Heart right ventricle (tissue), 16 donors: ENCODE results near the gene POPDC2. TPM values are rescaled to one million over a fixed set of nuclear protein-coding genes. Genes with fewer than 3 reads are reported as not detected.
"Not testable (repeated sequence)": the region's sequence is repeated elsewhere in the genome, so short reads cannot be mapped to it uniquely, and the experiment has no call there.

Experiments
- ATAC-seq, 8 donors: fragments of 200-7000 bp; cut with Tn5 transposase; one replicate each; pipeline ENCODE4 v1.9.1; 2020; ENCODE audit warnings: mild to moderate bottlenecking in 8 of 8, moderate library complexity in 8 of 8, moderate number of reproducible peaks in 1 of 8
- DNase-seq, 2 donors: peaks; one replicate each; pipeline ENCODE4 v3.0.0-alpha.2; 2020
- H3K27ac ChIP-seq, 10 donors: fragments of 200-600 bp; sonication (generic) in 2 of 10; one replicate each; pipeline versions ENCODE4 v1.5.0 to v1.8.0; 2020 to 2022; ENCODE audit warnings: mild to moderate bottlenecking in 3 of 10
- H3K27me3 ChIP-seq, 7 donors: fragments of 200-600 bp; one replicate each; pipeline ENCODE4 v1.8.0; 2021 to 2022; ENCODE audit warnings: mild to moderate bottlenecking in 2 of 7
- H3K36me3 ChIP-seq, 9 donors: fragments of 200-600 bp; sonication (generic) in 1 of 9; one replicate each; pipeline versions ENCODE4 v1.5.0 to v1.8.0; 2020 to 2022; ENCODE audit warnings: mild to moderate bottlenecking in 2 of 9
- H3K4me1 ChIP-seq, 9 donors: fragments of 200-600 bp; sonication (generic) in 1 of 9; one replicate each; pipeline versions ENCODE4 v1.5.0 to v1.8.0; 2020 to 2022; ENCODE audit warnings: mild to moderate bottlenecking in 4 of 9
- H3K4me3 ChIP-seq, 10 donors: fragments of 200-600 bp; sonication (generic) in 2 of 10; one replicate each; pipeline versions ENCODE4 v1.5.0 to v1.8.0; 2020 to 2022; ENCODE audit warnings: mild to moderate bottlenecking in 7 of 10, moderate library complexity in 2 of 10
- H3K9me3 ChIP-seq, 11 donors: fragments of 200-600 bp in 10 of 11; sonication (generic) in 2 of 11; one replicate each; pipeline versions ENCODE4 v1.5.0 to v1.8.0; 2013 to 2022; ENCODE audit warnings: mild to moderate bottlenecking in 2 of 11, control low read depth in 1 of 11, moderate library complexity in 1 of 11
- CTCF ChIP-seq, 9 donors: fragments of 200-600 bp; sonication (generic) in 2 of 9; IDR thresholded peaks; one replicate each; pipeline versions ENCODE4 v1.5.0 to v1.8.0; 2021 to 2022; ENCODE audit warnings: antibody characterized with exemption in 9 of 9, mild to moderate bottlenecking in 5 of 9, moderate library complexity in 1 of 9
- WGBS, 2 donors: extraction: QIAGEN DNeasy Blood & Tissue Kit; methylation state at CpG; one replicate each; pipeline ENCODE4 v1.1.7; 2013; ENCODE audit warnings: inconsistent platforms in 1 of 2; 5-methylcytosine and 5-hydroxymethylcytosine counted together
- intact Hi-C, 10 donors: fragments of 100-400 bp; cut with DNase I; formaldehyde crosslinking; loops; one replicate each; pipeline versions ENCODE4 v1.11.1 to v1.14.2; 2022
- polyA plus RNA-seq, 2 donors: library from polyadenylated mRNA; stranded (reverse); fragments of 200-250 nt; gene quantifications; one replicate each; pipeline ENCODE4 v1.2.3, GENCODE V29; 2013
- total RNA-seq, 10 donors: library from RNA; stranded (reverse); fragmentation: NEBNext Ultra II Directional in 3 of 10; extraction: Animal tissue kit (Norgen Biotek cat#: 25700) in 3 of 10; gene quantifications; one replicate each; pipeline versions ENCODE4 v1.2.1 to v1.2.4, GENCODE V29; 2021 to 2023
- donor health status: Arrhythmogenic right ventricular cardiomyopathy.
- donor health status: ischemic (EF 13 %, LVEDD 7.1; RV severe dilation, severe dysfunction).
- donor health status: healthy with polysubstance abuse.
- donor health status: DM: no; HTN: yes; CAD: no.
- donor health status: DM: no; HTN: no; CAD: no.
- donor health status: ischemic (EF 25% LVEDD 6.9; RV normal size, moderate dysfunction).
- donor health status: ischemic (EF 25% LVEDD 5.7; RV mildly dilated, moderate dysfunction).
- donor health status: healthy.
- donor health status: DM: yes; HTN: yes; CAD: no.
- donor health status: Ischemic cardiomyopathy.
- donor health status: ischemic (EF 35%, LVEDD 5.7; RV mildly dilated, moderate dysfunction).
- donor health status: nonischemic (EF 11% LVEDD 7.7; RV severe dilation, severe dysfunction).
- donor health status: DM: yes; HTN: yes; CAD: no.
- donor health status: PGD.
- donor health status: ischemic (EF 29% LVEDD 5.4; RV normal size, mild dysfunction).
- donor health status: nonischemic (EF 23%, LVEDD 6.1; RV moderate dilation, normal function).

Gene POPDC2
- total and polyA plus RNA-seq, 12 donors, result 351 to 928 (median 732) TPM

- H3K4me3 ChIP-seq, result no peak within 1 kb of the TSS
- 60 to 62% methylated on average over 7 of the region's 7 CpGs for WGBS, 2 donors
- H3K27ac ChIP-seq, result peak within 1 kb of the TSS; percentile 50 to 90 (median 78)
These were observed 62.7 kb downstream of the POPDC2 start, which contains the start of gene PLA1A for GRCh38 chr3:119597548-119598288. Gene PLA1A (plus strand): TSS chr3:119597885. CDS start chr3:119597914, 29 bp downstream.

GRCh38 chr3:119596398-119596797, 64.0 kb downstream of the POPDC2 start:
- Histone ChIP-seq H3K4me3 (peak overlapping the region in 1 of 10 donors; percentile 37), H3K4me1 (peaks cover 6 to 64% (median 52%) of the 10 kb centered on the region in 9 donors), H3K9me3 (no peaks in the 10 kb centered on the region), H3K27me3 (no peaks in the 10 kb centered on the region), H3K36me3 (no peaks in the 10 kb centered on the region), H3K27ac (peak overlapping the region in 9 of 10 donors; percentile 65 to 90 (median 80))
- no peak for TF ChIP-seq CTCF (IDR thresholded peaks at IDR 0.05)
- 85 to 89% methylated on average over 6 of the region's 6 CpGs for WGBS, 2 donors
- ATAC-seq, result peak in 5 of 8 donors; percentile 18 to 39 (median 23)
- intact Hi-C loops, result loop anchor here in 8 of 10 donors (2.0 to 10.0 kb wide), 7 partner anchors 16 to 86 kb away; partner anchors contain the start of gene COX17 (in 2 of the 8)
- no peak for DNase-seq

More at GRCh38 chr3:119597548-119598288, 62.7 kb downstream of the POPDC2 start, which contains the start of gene PLA1A:
- H3K9me3 ChIP-seq, result no peaks in the 10 kb centered on the region
- ATAC-seq (peak in 6 of 8 donors; percentile 41 to 82 (median 58)), DNase-seq (peak in 1 of 2 donors; percentile 38)
- no peak for TF ChIP-seq CTCF (IDR thresholded peaks at IDR 0.05)
- intact Hi-C loops, result loop anchor here in 8 of 10 donors (2.0 to 10.0 kb wide), 7 partner anchors 17 to 85 kb away; partner anchors contain the start of gene COX17 (in 2 of the 8)
- no peaks in the 10 kb centered on the region for H3K36me3 ChIP-seq
- H3K27me3 ChIP-seq, result no peaks in the 10 kb centered on the region
- peaks cover 6 to 72% (median 55%) of the 10 kb centered on the region in 9 donors for H3K4me1 ChIP-seq

GRCh38 chr3:119595639-119596334, 64.6 kb downstream of the POPDC2 start:
- WGBS, 2 donors, result 47 to 54% methylated on average over 7 of the region's 7 CpGs
- Histone ChIP-seq H3K4me3 (peak overlapping the region in 9 of 10 donors; percentile 6 to 39 (median 29)), H3K4me1 (peaks cover 6 to 57% (median 47%) of the 10 kb centered on the region in 9 donors), H3K27me3 (no peaks in the 10 kb centered on the region), H3K27ac (peak overlapping the region in 9 of 10 donors; percentile 54 to 90 (median 75)), H3K9me3 (peaks cover 0 to 2% (median 0%) of the 10 kb centered on the region in 11 donors), H3K36me3 (no peaks in the 10 kb centered on the region)
- ATAC-seq (peak; percentile 30 to 60 (median 48)), DNase-seq (no peak)
- no peak for TF ChIP-seq CTCF (IDR thresholded peaks at IDR 0.05)
- intact Hi-C loops, result loop anchor here in 8 of 10 donors (2.0 to 10.0 kb wide), 7 partner anchors 15 to 87 kb away; partner anchors contain the start of gene COX17 (in 2 of the 8)

- not testable (repeated sequence) for H3K9me3 ChIP-seq, ATAC-seq, H3K4me3 ChIP-seq, H3K27me3 ChIP-seq, DNase-seq, H3K36me3 ChIP-seq
- Histone ChIP-seq H3K27ac (peak overlapping the region in 2 of 10 donors; percentile 74 to 82), H3K4me1 (peaks cover 6 to 49% (median 42%) of the 10 kb centered on the region in 9 donors)
- intact Hi-C loops, result loop anchor here in 8 of 10 donors (5.0 to 10.0 kb wide), 6 partner anchors 37 to 87 kb away; partner anchors contain the start of gene COX17 (in 2 of the 8)
- 91 to 92% methylated on average over 1 of the region's 1 CpG for WGBS, 2 donors
These were observed 65.5 kb downstream of the POPDC2 start for GRCh38 chr3:119594929-119595328.
